ENCODE data around the gene DENND4A. TPM values are rescaled to one million over a fixed set of nuclear protein-coding genes. Genes with fewer than 3 reads are reported as not detected.
A peak's percentile ranks its signal among the peaks of the same experiment; 100 is the strongest.

The DENND4A gene
- total and polyA plus RNA-seq, 9 of the 15 experiments (the other 6 are each of a cell fraction or from before 2014, with no cell fraction given), result 6.8 to 32.3 (median 19.9) TPM

DNA sequence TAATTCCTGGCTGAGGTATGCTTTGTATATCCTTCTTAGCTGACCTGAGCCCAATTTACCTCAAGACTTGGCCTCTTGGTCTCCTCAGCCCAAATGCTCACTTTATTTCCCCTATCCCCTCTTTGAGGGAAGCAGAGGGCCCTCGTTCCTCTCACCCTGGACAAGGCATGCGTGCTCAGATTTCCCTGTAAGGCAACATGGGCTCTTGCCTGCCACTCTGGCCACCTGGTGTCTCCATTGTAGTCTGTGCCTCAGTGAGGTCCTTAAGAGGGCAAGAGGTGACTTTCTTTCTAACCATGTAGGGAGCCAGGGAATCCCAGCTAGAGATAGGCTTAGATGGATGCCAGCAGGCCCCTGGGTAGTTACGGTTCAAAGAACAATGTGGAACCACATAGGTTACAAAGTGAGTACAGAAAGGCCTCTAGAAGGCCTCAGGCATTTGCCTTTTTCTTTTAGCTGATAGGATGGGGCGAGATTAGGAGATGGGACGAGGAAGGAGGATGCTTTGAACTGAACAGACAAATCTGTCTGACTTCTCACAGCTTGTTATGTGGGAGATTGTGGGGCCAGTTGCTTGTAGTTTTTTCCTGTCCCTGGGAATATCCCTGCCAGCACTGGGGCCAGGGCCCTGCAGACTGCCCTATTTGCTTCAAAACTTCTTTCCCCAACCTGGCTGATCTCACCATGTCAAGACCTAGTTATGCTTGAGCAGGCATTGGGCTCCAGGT, 180.0 kb downstream of the DENND4A start:
- FAIRE-seq, result no peak

More for the DNA sequence above, 180.0 kb downstream of the DENND4A start:
- POLR2A ChIA-PET, result interaction anchor here (0.6 to 2.0 kb wide), 9 partner anchors 10 to 970 kb away, joined by 3 to 10 read pairs (median 4); partner anchors contain the start of genes DPP8, RAB11A, RNU5B-1 and SLC24A1
- H3K4me2 ChIP-seq (ENCODE audit: insufficient read depth, low read length), result peak overlapping the region; percentile 91
- BruUV-seq (replicated peaks), result no TSS peak
- intact Hi-C loops (cut with micrococcal nuclease), result loop anchor here (2.0 to 10.0 kb wide), 2 partner anchors 257 to 363 kb away; partner anchors contain the start of gene RAB11A
- in situ Hi-C loops (cut with MboI), result no loop called here
- peak overlapping the region; percentile 64 for H3K4me3 ChIP-seq
- no peak; the same call in 2 of the 3 replicates for ATAC-seq
- WGBS (ENCODE audit: insufficient coverage, low coverage, missing lambda C conversion rate), result 67% methylated on average over 5 of the region's 5 CpGs
- CTCF ChIA-PET (ENCODE audit: low intra/inter-chr PET ratio), result no interaction called here
- TF ChIP-seq, protein P1, sequence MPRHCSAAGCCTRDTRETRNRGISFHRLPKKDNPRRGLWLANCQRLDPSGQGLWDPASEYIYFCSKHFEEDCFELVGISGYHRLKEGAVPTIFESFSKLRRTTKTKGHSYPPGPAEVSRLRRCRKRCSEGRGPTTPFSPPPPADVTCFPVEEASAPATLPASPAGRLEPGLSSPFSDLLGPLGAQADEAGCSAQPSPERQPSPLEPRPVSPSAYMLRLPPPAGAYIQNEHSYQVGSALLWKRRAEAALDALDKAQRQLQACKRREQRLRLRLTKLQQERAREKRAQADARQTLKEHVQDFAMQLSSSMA (CRISPR knock-in tag; IDR thresholded peaks at IDR 0.05), result no peak
- TF ChIP-seq, protein P2, sequence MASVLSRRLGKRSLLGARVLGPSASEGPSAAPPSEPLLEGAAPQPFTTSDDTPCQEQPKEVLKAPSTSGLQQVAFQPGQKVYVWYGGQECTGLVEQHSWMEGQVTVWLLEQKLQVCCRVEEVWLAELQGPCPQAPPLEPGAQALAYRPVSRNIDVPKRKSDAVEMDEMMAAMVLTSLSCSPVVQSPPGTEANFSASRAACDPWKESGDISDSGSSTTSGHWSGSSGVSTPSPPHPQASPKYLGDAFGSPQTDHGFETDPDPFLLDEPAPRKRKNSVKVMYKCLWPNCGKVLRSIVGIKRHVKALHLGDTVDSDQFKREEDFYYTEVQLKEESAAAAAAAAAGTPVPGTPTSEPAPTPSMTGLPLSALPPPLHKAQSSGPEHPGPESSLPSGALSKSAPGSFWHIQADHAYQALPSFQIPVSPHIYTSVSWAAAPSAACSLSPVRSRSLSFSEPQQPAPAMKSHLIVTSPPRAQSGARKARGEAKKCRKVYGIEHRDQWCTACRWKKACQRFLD (CRISPR knock-in tag; IDR thresholded peaks at IDR 0.05), result 0 out of 2 replicates have a peak, but pooled peaks have one; percentile 11
- TF ChIP-seq, protein P3, sequence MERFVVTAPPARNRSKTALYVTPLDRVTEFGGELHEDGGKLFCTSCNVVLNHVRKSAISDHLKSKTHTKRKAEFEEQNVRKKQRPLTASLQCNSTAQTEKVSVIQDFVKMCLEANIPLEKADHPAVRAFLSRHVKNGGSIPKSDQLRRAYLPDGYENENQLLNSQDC (CRISPR knock-in tag; IDR thresholded peaks at IDR 0.05), result no peak
- TF ChIP-seq, protein P4, sequence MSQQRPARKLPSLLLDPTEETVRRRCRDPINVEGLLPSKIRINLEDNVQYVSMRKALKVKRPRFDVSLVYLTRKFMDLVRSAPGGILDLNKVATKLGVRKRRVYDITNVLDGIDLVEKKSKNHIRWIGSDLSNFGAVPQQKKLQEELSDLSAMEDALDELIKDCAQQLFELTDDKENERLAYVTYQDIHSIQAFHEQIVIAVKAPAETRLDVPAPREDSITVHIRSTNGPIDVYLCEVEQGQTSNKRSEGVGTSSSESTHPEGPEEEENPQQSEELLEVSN (IDR thresholded peaks at IDR 0.05; ENCODE audit: borderline replicate concordance in 1 of 2, extremely low read depth in 1 of 2, insufficient read depth in 1 of 2, insufficient read length in 1 of 2, low read depth in 1 of 2, low read length in 1 of 2, poor library complexity in 1 of 2, severe bottlenecking in 1 of 2), result peak in 1 of 2 experiments; percentile 10
- peak overlapping the region; percentile 97 for H2AFZ ChIP-seq (ENCODE audit: low read depth, low read length)
- H3K9me1 ChIP-seq (ENCODE audit: control insufficient read depth, insufficient read depth, low read length), result no peaks in the 10 kb centered on the region
- DNase-seq (ENCODE audit: extremely low read depth in 1 of 4, low spot score in 3 of 4), result peak in 2 of 4 experiments; percentile 26 to 35
- H4K20me1 ChIP-seq (replicated peaks; ENCODE audit: control insufficient read depth, insufficient read depth, low read length), result no peaks in the 10 kb centered on the region
- peaks cover 47% of the 10 kb centered on the region for H3K79me2 ChIP-seq (ENCODE audit: control insufficient read depth, insufficient read depth, low read length)
- no peaks in the 10 kb centered on the region for H3K9me3 ChIP-seq (replicated peaks; ENCODE audit: control insufficient read depth, insufficient read depth, low read depth, low read length)
- H3K27ac ChIP-seq (ENCODE audit: extremely low read depth, low read depth, low read length), result peak overlapping the region; percentile 89
- peaks cover 8% of the 10 kb centered on the region; the same call in 2 of the 3 replicates for H3K36me3 ChIP-seq (ENCODE audit: control insufficient read depth, insufficient read depth, low read length)
- peak overlapping the region; percentile 87 to 88; a peak in 3 of 4 replicates for H3K9ac ChIP-seq (ENCODE audit: insufficient read depth in 1 of 2, low read depth in 2 of 2, low read length in 2 of 2)
- H3K27me3 ChIP-seq (ENCODE audit: control insufficient read depth in 2 of 2, insufficient read depth in 2 of 2, low read length in 2 of 2), result no peaks in the 10 kb centered on the region
- peaks cover 8 to 21% of the 10 kb centered on the region in 2 experiments; a peak in 4 of 5 replicates for H3K4me1 ChIP-seq (replicated peaks in 1 of 2; ENCODE audit: control insufficient read depth in 2 of 2, insufficient read depth in 2 of 2, low read length in 2 of 2)
